Measurements from ENCODE around the gene GRIN2C.

GRIN2C gene

DNA sequence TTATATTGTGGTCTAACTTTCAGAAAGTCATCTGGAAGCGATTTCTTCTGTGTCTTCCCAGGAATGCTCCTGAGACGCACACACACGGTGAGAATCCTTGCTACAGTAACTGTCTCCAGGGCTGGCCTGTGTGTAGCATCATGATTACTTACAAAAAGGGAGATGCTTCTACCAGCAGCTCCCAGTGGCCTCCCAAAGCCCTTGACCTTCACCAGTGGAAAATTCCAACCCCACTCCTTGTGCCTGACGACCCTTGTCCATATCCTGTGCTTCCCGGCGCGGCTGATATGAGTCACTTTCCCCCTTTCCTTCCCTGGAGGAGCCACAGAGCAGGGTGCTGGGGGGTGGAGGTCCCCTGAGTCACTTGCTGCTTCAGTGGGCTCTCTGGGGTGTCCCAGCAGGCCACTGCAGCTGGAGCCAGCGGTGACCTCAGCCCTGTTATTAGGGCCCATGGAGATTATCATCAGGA is 61.4 kb downstream of the GRIN2C start:
- H3K4me3 ChIP-seq (ENCODE audit: low read length), result no peak overlapping the region
- H2AFZ ChIP-seq (ENCODE audit: low read depth, low read length), result no peak overlapping the region
- no peak overlapping the region for H3K27ac ChIP-seq (ENCODE audit: low read length)
- no peaks in the 10 kb centered on the region for H4K20me1 ChIP-seq (ENCODE audit: insufficient read depth, low read length)
- no peak for TF ChIP-seq EZH2phosphoT487 (IDR thresholded peaks at IDR 0.05; ENCODE audit: low read depth)
- TF ChIP-seq, protein P1, sequence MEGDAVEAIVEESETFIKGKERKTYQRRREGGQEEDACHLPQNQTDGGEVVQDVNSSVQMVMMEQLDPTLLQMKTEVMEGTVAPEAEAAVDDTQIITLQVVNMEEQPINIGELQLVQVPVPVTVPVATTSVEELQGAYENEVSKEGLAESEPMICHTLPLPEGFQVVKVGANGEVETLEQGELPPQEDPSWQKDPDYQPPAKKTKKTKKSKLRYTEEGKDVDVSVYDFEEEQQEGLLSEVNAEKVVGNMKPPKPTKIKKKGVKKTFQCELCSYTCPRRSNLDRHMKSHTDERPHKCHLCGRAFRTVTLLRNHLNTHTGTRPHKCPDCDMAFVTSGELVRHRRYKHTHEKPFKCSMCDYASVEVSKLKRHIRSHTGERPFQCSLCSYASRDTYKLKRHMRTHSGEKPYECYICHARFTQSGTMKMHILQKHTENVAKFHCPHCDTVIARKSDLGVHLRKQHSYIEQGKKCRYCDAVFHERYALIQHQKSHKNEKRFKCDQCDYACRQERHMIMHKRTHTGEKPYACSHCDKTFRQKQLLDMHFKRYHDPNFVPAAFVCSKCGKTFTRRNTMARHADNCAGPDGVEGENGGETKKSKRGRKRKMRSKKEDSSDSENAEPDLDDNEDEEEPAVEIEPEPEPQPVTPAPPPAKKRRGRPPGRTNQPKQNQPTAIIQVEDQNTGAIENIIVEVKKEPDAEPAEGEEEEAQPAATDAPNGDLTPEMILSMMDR (IDR thresholded peaks at IDR 0.05; ENCODE audit: low read depth, low read length), result no peak
- no peaks in the 10 kb centered on the region for H3K36me3 ChIP-seq (replicated peaks; ENCODE audit: low read depth, low read length)
- H3K9ac ChIP-seq (ENCODE audit: low read length), result no peak overlapping the region
- H3K27me3 ChIP-seq (ENCODE audit: low read depth, low read length), result no peaks in the 10 kb centered on the region
- H3K9me3 ChIP-seq (ENCODE audit: insufficient read depth, low read length), result no peaks in the 10 kb centered on the region
- no peak overlapping the region for H3K4me2 ChIP-seq (ENCODE audit: low read length)
- no peaks in the 10 kb centered on the region for H3K4me1 ChIP-seq (ENCODE audit: low read length)
- no peaks in the 10 kb centered on the region for H3K79me2 ChIP-seq (ENCODE audit: low read length)

GRCh38 chr17:74797824-74798223 is 61.9 kb downstream of the GRIN2C start:
- Histone ChIP-seq H3K9ac (ENCODE audit: low read length) (no peak overlapping the region), H3K27ac (ENCODE audit: low read length) (no peak overlapping the region), H3K79me2 (ENCODE audit: low read length) (no peaks in the 10 kb centered on the region), H2AFZ (ENCODE audit: low read depth, low read length) (no peak overlapping the region), H3K9me3 (ENCODE audit: insufficient read depth, low read length) (no peaks in the 10 kb centered on the region), H4K20me1 (ENCODE audit: insufficient read depth, low read length) (no peaks in the 10 kb centered on the region), H3K4me1 (ENCODE audit: low read length) (no peaks in the 10 kb centered on the region), H3K27me3 (ENCODE audit: low read depth, low read length) (no peaks in the 10 kb centered on the region), H3K36me3 (replicated peaks; ENCODE audit: low read depth, low read length) (no peaks in the 10 kb centered on the region), H3K4me3 (ENCODE audit: low read length) (no peak overlapping the region), H3K4me2 (ENCODE audit: low read length) (no peak overlapping the region)
- TF ChIP-seq, protein P1 (IDR thresholded peaks at IDR 0.05; ENCODE audit: low read depth, low read length), result no peak
- TF ChIP-seq EZH2phosphoT487 (IDR thresholded peaks at IDR 0.05; ENCODE audit: low read depth), result no peak

GRCh38 chr17:74796866-74797265 is 62.8 kb downstream of the GRIN2C start:
- Histone ChIP-seq H3K27ac (ENCODE audit: low read length) (no peak overlapping the region), H3K4me1 (ENCODE audit: low read length) (no peaks in the 10 kb centered on the region), H3K36me3 (replicated peaks; ENCODE audit: low read depth, low read length) (no peaks in the 10 kb centered on the region), H3K79me2 (ENCODE audit: low read length) (no peaks in the 10 kb centered on the region), H2AFZ (ENCODE audit: low read depth, low read length) (no peak overlapping the region), H3K4me2 (ENCODE audit: low read length) (no peak overlapping the region), H3K9me3 (ENCODE audit: insufficient read depth, low read length) (no peaks in the 10 kb centered on the region), H3K27me3 (ENCODE audit: low read depth, low read length) (no peaks in the 10 kb centered on the region), H4K20me1 (ENCODE audit: insufficient read depth, low read length) (no peaks in the 10 kb centered on the region), H3K9ac (ENCODE audit: low read length) (no peak overlapping the region), H3K4me3 (ENCODE audit: low read length) (no peak overlapping the region)
- TF ChIP-seq, protein P1 (IDR thresholded peaks at IDR 0.05; ENCODE audit: low read depth, low read length), result no peak
- TF ChIP-seq EZH2phosphoT487 (IDR thresholded peaks at IDR 0.05; ENCODE audit: low read depth), result no peak

DNA sequence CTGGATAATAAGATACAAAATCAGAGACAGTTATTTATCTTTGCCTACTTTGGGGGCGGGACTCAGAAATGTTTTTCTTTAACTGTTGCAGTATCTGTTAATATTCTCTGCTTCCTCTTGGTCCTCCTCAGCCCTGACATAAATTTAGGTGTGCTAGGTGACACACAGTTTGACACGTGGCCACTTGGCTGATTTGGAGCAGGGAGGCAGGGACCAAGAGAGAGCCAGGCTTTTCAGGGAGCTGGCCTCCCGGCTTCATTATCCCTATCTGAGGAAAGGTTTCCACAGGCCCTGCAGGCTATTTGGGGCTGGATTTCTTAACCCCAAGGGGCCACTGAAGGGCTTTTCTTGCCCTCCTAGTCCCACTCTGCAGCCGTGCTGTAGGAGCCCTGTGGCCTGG is 63.5 kb downstream of the GRIN2C start:
- Histone ChIP-seq H3K9me3 (ENCODE audit: insufficient read depth, low read length) (no peaks in the 10 kb centered on the region), H3K36me3 (replicated peaks; ENCODE audit: low read depth, low read length) (no peaks in the 10 kb centered on the region), H3K4me3 (ENCODE audit: low read length) (no peak overlapping the region), H4K20me1 (ENCODE audit: insufficient read depth, low read length) (no peaks in the 10 kb centered on the region), H3K27ac (ENCODE audit: low read length) (no peak overlapping the region), H2AFZ (ENCODE audit: low read depth, low read length) (no peak overlapping the region), H3K9ac (ENCODE audit: low read length) (no peak overlapping the region), H3K4me2 (ENCODE audit: low read length) (no peak overlapping the region), H3K27me3 (ENCODE audit: low read depth, low read length) (no peaks in the 10 kb centered on the region), H3K79me2 (ENCODE audit: low read length) (no peaks in the 10 kb centered on the region), H3K4me1 (ENCODE audit: low read length) (peaks cover 1% of the 10 kb centered on the region; the same call in 1 of the 2 replicates)
- TF ChIP-seq, protein P1 (IDR thresholded peaks at IDR 0.05; ENCODE audit: low read depth, low read length), result no peak
- TF ChIP-seq EZH2phosphoT487 (IDR thresholded peaks at IDR 0.05; ENCODE audit: low read depth), result no peak

All from OCI-LY3 (cell line).